Choroid plexus epithelial cell (primary cell): Measurements from ENCODE around the gene ORC3.

Experiments
- DNase-seq: peaks from one replicate; pipeline ENCODE4 v3.0.0-alpha.2; 2010; ENCODE audit warnings: low read depth
- H3K4me3 ChIP-seq: 2 replicates; pipeline ENCODE4 v1.5.1; 2011; ENCODE audit warnings: low read depth, mild to moderate bottlenecking, control low read depth, low read length, moderate library complexity
- TF ChIP-seq, protein P1 (sequence below): conservative IDR thresholded peaks from 2 replicates; pipeline ENCODE4 v1.5.1; 2011; ENCODE audit warnings: low read depth, mild to moderate bottlenecking, control low read depth, inconsistent platforms, low read length, moderate library complexity

Gene ORC3

DNA sequence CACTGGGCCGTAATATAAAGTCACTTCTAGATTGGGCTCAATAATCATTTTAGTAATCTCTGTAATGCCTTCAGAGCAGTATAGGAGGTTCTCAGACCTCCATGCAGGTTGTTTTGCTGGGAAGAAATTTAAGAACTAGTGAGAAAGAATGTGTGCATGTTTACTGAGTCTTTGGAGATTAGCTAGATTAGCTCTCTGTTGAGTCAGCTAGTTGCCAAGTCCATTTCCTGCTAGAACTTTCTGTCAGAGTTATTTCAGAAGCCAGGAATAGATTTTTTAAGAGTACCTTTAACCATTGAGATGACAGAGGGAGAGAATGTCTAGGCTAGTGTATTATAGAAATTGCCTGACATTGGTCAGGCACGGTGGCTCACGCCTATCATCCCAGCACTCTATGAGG lies 33.3 kb downstream of the ORC3 start:
- H3K4me3 ChIP-seq: no peak overlapping the region
- DNase-seq: peak; percentile 83
- TF ChIP-seq, protein P1, sequence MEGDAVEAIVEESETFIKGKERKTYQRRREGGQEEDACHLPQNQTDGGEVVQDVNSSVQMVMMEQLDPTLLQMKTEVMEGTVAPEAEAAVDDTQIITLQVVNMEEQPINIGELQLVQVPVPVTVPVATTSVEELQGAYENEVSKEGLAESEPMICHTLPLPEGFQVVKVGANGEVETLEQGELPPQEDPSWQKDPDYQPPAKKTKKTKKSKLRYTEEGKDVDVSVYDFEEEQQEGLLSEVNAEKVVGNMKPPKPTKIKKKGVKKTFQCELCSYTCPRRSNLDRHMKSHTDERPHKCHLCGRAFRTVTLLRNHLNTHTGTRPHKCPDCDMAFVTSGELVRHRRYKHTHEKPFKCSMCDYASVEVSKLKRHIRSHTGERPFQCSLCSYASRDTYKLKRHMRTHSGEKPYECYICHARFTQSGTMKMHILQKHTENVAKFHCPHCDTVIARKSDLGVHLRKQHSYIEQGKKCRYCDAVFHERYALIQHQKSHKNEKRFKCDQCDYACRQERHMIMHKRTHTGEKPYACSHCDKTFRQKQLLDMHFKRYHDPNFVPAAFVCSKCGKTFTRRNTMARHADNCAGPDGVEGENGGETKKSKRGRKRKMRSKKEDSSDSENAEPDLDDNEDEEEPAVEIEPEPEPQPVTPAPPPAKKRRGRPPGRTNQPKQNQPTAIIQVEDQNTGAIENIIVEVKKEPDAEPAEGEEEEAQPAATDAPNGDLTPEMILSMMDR: no peak

DNA sequence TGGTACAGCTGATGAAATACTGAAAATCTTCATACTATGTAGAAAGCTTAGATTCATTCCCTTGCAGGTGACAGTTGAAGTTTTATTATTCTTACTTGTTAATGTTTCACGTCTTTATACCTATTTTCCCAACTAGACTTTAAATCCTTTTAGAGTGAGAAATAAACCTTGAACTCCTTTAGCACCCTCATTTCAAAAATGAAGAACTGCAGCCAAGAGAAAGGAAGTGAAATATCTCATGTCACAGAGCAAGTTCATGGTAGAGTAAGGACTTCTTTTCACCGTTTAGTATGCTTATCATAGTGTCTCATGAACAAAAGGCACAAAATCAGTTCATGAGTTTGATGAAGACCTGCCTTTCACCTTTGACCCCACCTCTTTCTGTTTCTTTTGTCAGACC lies 38.5 kb downstream of the ORC3 start:
- no peak overlapping the region for H3K4me3 ChIP-seq
- DNase-seq: peak; percentile 13
- TF ChIP-seq, protein P1: no peak

DNA sequence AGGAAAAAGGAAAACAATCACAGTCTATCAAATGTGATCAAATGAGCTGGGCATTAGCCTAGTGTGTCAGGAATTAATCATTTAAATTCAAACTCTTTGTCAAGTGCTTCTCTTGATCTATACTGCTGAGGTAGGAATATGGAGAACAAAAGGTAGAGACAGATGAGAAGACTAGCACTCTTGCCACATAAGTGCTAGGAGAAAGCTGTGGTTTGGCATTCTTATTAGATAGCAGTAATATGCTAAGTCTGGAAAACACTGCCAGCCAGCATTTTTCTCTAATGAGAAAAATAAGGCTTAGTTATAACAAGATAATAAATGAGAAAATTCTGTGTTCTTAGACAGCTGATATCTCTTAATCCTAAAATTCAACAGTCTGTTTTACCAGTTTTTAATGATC lies 38.9 kb downstream of the ORC3 start:
- peak; percentile 81 for DNase-seq
- TF ChIP-seq, protein P1: no peak
- H3K4me3 ChIP-seq: no peak overlapping the region

DNA sequence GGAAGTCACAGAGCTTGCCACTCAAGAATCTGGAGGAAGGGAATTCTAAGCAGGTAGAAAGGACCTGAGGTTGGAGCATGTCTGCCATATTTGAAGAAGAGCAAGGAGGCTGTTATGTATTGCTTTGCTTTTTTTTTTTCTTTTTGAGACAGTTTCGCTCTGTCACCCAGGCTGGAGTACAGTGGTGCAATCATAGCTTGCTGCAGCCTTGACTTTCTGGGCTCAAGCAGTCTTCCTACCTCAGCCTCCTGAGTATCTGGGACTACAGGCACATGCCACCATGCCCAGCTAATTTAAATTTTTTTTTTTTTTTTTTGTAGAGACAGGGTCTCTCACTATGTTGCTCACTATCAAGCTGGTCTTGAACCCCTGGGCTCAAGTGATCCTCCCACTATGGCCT lies 40.8 kb downstream of the ORC3 start:
- no peak for DNase-seq
- TF ChIP-seq, protein P1: no peak
- no peak overlapping the region for H3K4me3 ChIP-seq

DNA sequence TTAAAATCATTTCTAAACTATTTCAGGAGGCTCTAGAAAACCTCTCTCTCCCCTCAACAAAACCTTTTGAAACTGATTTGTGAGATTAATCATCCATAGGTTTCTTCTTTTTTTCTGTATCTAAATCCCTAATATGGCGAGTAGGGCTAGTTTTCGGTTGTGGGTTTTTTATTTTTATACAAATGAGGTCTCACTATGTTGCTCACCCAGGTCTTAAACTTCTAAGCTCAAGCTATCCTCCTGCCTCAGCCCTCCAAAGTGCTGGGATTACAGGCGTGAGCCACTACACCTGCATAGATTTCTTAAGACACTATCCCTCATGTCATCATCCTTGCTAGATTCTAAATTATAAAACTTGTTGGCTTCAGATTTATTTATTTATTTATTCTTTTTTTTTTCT lies 43.9 kb downstream of the ORC3 start:
- H3K4me3 ChIP-seq: no peak overlapping the region
- no peak for DNase-seq
- TF ChIP-seq, protein P1: no peak

DNA sequence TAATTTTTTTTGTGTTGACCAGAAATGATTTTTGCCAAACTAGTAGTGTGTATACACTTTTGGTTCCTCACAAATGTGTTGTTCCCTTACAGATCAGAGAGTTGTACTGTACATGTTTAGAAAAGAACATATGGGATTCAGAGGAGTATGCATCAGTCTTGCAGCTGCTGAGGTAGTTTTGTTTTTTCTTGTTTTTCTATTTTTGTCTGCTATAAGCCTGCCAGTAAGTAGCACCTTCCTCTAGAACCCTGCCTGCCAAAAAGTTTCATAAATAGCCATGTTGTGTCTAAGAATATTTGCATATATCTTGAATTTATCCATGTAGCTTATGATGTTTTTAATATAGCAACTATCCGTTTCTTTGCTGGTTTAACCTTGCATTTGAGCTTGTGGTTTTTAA lies 46.4 kb downstream of the ORC3 start:
- H3K4me3 ChIP-seq: no peak overlapping the region
- TF ChIP-seq, protein P1: no peak
- no peak for DNase-seq

DNA sequence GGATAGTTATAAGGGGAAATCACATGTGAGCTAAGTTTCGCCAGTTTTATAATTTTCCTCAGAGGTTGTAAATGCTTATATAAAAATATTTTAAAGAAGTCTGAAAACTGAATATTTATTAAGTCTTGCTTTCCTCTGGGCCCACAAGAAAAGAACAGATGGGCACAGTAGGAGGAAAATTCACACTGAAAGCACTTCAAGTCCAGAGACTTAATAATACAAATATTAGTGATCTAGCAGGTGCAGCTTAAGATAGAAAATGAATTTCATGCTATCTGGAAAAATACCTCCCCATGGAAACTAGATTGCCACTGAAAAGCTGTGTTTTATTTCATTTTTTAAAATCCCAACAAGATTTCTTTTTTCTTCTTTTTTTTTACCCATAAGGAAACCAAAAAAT lies 47.2 kb downstream of the ORC3 start:
- TF ChIP-seq, protein P1: no peak
- DNase-seq: no peak
- H3K4me3 ChIP-seq: no peak overlapping the region
